Upper lobe of left lung (tissue), 6 donors: ENCODE measurements around the gene CIBAR2. TPM values are rescaled to one million over a fixed set of nuclear protein-coding genes. Genes with fewer than 3 reads are reported as not detected.
A peak's percentile ranks its signal among the peaks of the same experiment; 100 is the strongest.

Experiments
- ATAC-seq, 2 donors: fragments of 200-7000 bp; cut with Tn5 transposase; one replicate each; pipeline ENCODE4 v1.9.1; 2022; ENCODE audit warnings: mild to moderate bottlenecking in 2 of 2, moderate library complexity in 2 of 2; ENCODE audit not compliant: low FRiP score in 2 of 2
- DNase-seq, 2 donors: peaks; one replicate each; pipeline ENCODE4 v3.0.0-alpha.2; 2019 to 2020
- H3K27ac ChIP-seq, 4 donors: fragments of 200-600 bp; sonication (generic); one replicate each; pipeline ENCODE4 v1.5.1; 2016 to 2019
- H3K27me3 ChIP-seq, 4 donors: fragments of 200-600 bp; sonication (generic); one replicate each; pipeline ENCODE4 v1.5.1; 2017 to 2019
- H3K36me3 ChIP-seq, 4 donors: fragments of 200-600 bp; sonication (generic); one replicate each; pipeline ENCODE4 v1.5.1; 2016 to 2019
- H3K4me1 ChIP-seq, 4 donors: fragments of 200-600 bp; sonication (generic); one replicate each; pipeline ENCODE4 v1.5.1; 2018 to 2019
- H3K4me3 ChIP-seq, 4 donors: fragments of 200-600 bp; sonication (generic); one replicate each; pipeline ENCODE4 v1.5.1; 2017 to 2019; ENCODE audit warnings: mild to moderate bottlenecking in 2 of 4, moderate library complexity in 1 of 4
- H3K9me3 ChIP-seq, 4 donors: fragments of 200-600 bp; sonication (generic); one replicate each; pipeline ENCODE4 v1.5.1; 2018 to 2019
- CTCF ChIP-seq, 6 experiments: fragments of 450-650 bp in 4 of 6; fragments of 200-600 bp in 2 of 6; sonication (generic) in 2 of 6; IDR thresholded peaks; one replicate each; pipeline ENCODE4 v1.5.1; 2016 to 2019; ENCODE audit warnings: antibody characterized with exemption in 6 of 6
- EP300 ChIP-seq, 4 donors: sonication (generic); formaldehyde crosslinking; IDR thresholded peaks; one replicate each; pipeline ENCODE4 v1.5.1; 2017; ENCODE audit warnings: antibody characterized with exemption in 4 of 4, control low read depth in 2 of 4
- POLR2A ChIP-seq, 4 donors: fragments of 450-650 bp; IDR thresholded peaks; one replicate each; pipeline ENCODE4 v1.5.1; 2016 to 2017; ENCODE audit warnings: antibody characterized with exemption in 4 of 4, mild to moderate bottlenecking in 2 of 4
- POLR2AphosphoS5 ChIP-seq, 2 donors: sonication (generic); formaldehyde crosslinking; IDR thresholded peaks; one replicate each; pipeline ENCODE4 v1.5.1; 2017; ENCODE audit warnings: antibody characterized with exemption in 2 of 2
- WGBS, 2 donors: methylation state at CpG; one replicate each; pipeline ENCODE4 v1.1.5; 2017 to 2018; 5-methylcytosine and 5-hydroxymethylcytosine counted together
- total RNA-seq, 6 donors: library from RNA; depleted of rRNA in 4 of 6; stranded (reverse); fragments of >200 nt in 4 of 6; gene quantifications; one replicate each; pipeline versions ENCODE4 v1.1.0 to v1.2.1, GENCODE V29; 2016 to 2021
- donor health status: DM: no; HTN: no; CAD: no; lungs with moderate emphysema.
- donor health status: DM: no; HTN: yes; CAD: no; lungs with severe emphysema.

Gene CIBAR2
- total RNA-seq: 10 to 100 TPM in 3 of 6 donors, 1 to 10 TPM in 2, under 1 TPM in 1; 0.40 to 35.6 (median 9.9) TPM

GRCh38 chr16:85112364-85112763, at the start of gene CIBAR2:
Gene CIBAR2, minus strand, starts transcription at chr16:85112472. Its CDS starts 120 bp downstream, at chr16:85112352.
- TF ChIP-seq CTCF (IDR thresholded peaks at IDR 0.05) (no peak), POLR2A (IDR thresholded peaks at IDR 0.05) (no peak), POLR2AphosphoS5 (IDR thresholded peaks at IDR 0.05) (no peak), EP300 (IDR thresholded peaks at IDR 0.05) (no peak)
- peaks cover 5 to 11% (median 6%) of the 10 kb centered on the region in 4 donors for H3K4me1 ChIP-seq
- DNase-seq: peak in 1 of 2 donors; percentile 84
- no peaks in the 10 kb centered on the region for H3K36me3 ChIP-seq
- no peaks in the 10 kb centered on the region for H3K27me3 ChIP-seq
- H3K27ac ChIP-seq: no peak within 1 kb of the TSS
- no peaks in the 10 kb centered on the region for H3K9me3 ChIP-seq
- ATAC-seq: no peak
- H3K4me3 ChIP-seq: peak within 1 kb of the TSS in 2 of 4 donors; percentile 5
- 80 to 97% methylated on average over 3 of the region's 15 CpGs for WGBS, 2 donors

GRCh38 chr16:85159179-85159980, 47.1 kb upstream of the CIBAR2 start:
- TF ChIP-seq POLR2A (IDR thresholded peaks at IDR 0.05): no peak
- TF ChIP-seq CTCF (IDR thresholded peaks at IDR 0.05): no peak
- TF ChIP-seq EP300 (IDR thresholded peaks at IDR 0.05): no peak
- TF ChIP-seq POLR2AphosphoS5 (IDR thresholded peaks at IDR 0.05): no peak
- ATAC-seq (no peak), DNase-seq (peak in 1 of 2 donors; percentile 42)
- no peaks in the 10 kb centered on the region for H3K27me3 ChIP-seq
- WGBS, 2 donors: 57 to 64% methylated on average over 12 to 13 of the region's 13 CpGs
- no peaks in the 10 kb centered on the region for H3K36me3 ChIP-seq
- H3K4me3 ChIP-seq: no peak overlapping the region
- no peak overlapping the region for H3K27ac ChIP-seq
- no peaks in the 10 kb centered on the region for H3K9me3 ChIP-seq
- peaks cover 21 to 30% (median 24%) of the 10 kb centered on the region in 4 donors for H3K4me1 ChIP-seq

GRCh38 chr16:85158743-85159178, 46.5 kb upstream of the CIBAR2 start:
- TF ChIP-seq EP300 (IDR thresholded peaks at IDR 0.05) (no peak), POLR2A (IDR thresholded peaks at IDR 0.05) (no peak), POLR2AphosphoS5 (IDR thresholded peaks at IDR 0.05) (no peak), CTCF (IDR thresholded peaks at IDR 0.05) (no peak)
- Histone ChIP-seq H3K4me3 (no peak overlapping the region), H3K4me1 (peaks cover 21 to 30% (median 24%) of the 10 kb centered on the region in 4 donors), H3K9me3 (no peaks in the 10 kb centered on the region), H3K27ac (no peak overlapping the region), H3K36me3 (no peaks in the 10 kb centered on the region), H3K27me3 (no peaks in the 10 kb centered on the region)
- no peak for DNase-seq
- 64 to 66% methylated on average over 12 to 14 of the region's 14 CpGs for WGBS, 2 donors
- no peak for ATAC-seq

- peak in 1 of 2 donors; percentile 28 for ATAC-seq
- Histone ChIP-seq H3K4me1 (peaks cover 21 to 30% (median 24%) of the 10 kb centered on the region in 4 donors), H3K9me3 (no peaks in the 10 kb centered on the region), H3K27ac (no peak overlapping the region), H3K4me3 (peak overlapping the region in 1 of 4 donors; percentile 25), H3K36me3 (no peaks in the 10 kb centered on the region), H3K27me3 (no peaks in the 10 kb centered on the region)
- WGBS, 2 donors: 32 to 49% methylated on average over 13 to 19 of the region's 19 CpGs
- DNase-seq: no peak
- no peak for TF ChIP-seq POLR2A (IDR thresholded peaks at IDR 0.05)
Observed at GRCh38 chr16:85157813-85158742, 45.8 kb upstream of the CIBAR2 start.

- no peaks in the 10 kb centered on the region for H3K36me3 ChIP-seq
- TF ChIP-seq POLR2AphosphoS5 (IDR thresholded peaks at IDR 0.05): no peak
- no peak for TF ChIP-seq CTCF (IDR thresholded peaks at IDR 0.05)
- TF ChIP-seq POLR2A (IDR thresholded peaks at IDR 0.05): no peak
- TF ChIP-seq EP300 (IDR thresholded peaks at IDR 0.05): no peak
- no peaks in the 10 kb centered on the region for H3K27me3 ChIP-seq
- 79% methylated on average over 8 of the region's 8 CpGs for WGBS, 2 donors
- H3K4me1 ChIP-seq: peaks cover 17 to 30% (median 24%) of the 10 kb centered on the region in 4 donors
- no peak overlapping the region for H3K4me3 ChIP-seq
- no peak for ATAC-seq
- no peak overlapping the region for H3K27ac ChIP-seq
- H3K9me3 ChIP-seq: no peaks in the 10 kb centered on the region
- DNase-seq: no peak
Observed at GRCh38 chr16:85157372-85157771, 45.1 kb upstream of the CIBAR2 start.
